CD4-positive, alpha-beta T cell treated with Interleukin-2 at 100 ng/mL for 4 hours (primary cell): Measurements from ENCODE around the gene TEX54.
"Not testable (repeated sequence)": the region's sequence is repeated elsewhere in the genome, so short reads cannot be mapped to it uniquely, and the experiment has no call there.

ENCODE experiments used
- DNase-seq: peaks from one replicate; pipeline ENCODE4 v3.0.0-alpha.2; 2020; ENCODE audit warnings: low spot score

The TEX54 gene

GRCh38 chr11:62855571-62856332, 23.1 kb upstream of the TEX54 start:
- DNase-seq: peak; percentile 99

GRCh38 chr11:62854825-62855570, 22.4 kb upstream of the TEX54 start:
- DNase-seq: no peak

DNA sequence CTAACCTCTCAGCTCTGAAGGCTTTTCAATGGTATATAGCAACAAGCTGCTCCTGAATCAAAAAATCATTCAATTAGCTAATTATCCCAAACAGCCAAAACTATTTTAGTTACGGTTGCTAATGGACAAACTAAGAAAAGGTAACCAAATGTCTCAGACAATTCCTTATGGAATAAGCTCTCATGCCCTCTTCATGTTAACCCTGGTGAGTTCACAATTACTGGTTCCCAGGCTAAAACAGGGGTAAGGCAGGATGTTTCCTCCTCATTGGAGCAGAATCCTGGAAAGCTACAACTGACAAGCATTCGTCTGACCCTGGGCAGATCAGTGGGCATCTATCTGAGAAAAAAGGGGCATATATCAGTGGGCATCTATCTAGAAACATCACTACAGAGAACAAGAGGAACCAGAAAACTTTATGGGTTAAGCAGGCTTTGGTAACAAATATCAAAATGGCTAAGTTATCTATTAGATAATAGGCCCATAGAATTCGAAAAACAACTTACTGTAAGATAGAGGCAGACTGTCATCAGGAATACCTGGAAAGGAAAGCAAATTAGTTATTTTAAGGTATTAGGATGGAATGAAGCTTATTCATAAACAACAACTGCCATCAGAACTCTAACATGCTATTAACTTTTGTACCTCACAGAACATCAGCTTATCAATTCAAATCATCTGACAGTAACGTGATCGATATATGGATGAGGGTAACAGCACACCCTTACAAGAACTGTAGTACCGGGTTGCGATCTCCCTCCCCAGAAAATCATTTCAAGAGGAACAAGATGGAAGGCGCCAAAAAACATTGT, 21.6 kb upstream of the TEX54 start:
- no peak for DNase-seq

DNA sequence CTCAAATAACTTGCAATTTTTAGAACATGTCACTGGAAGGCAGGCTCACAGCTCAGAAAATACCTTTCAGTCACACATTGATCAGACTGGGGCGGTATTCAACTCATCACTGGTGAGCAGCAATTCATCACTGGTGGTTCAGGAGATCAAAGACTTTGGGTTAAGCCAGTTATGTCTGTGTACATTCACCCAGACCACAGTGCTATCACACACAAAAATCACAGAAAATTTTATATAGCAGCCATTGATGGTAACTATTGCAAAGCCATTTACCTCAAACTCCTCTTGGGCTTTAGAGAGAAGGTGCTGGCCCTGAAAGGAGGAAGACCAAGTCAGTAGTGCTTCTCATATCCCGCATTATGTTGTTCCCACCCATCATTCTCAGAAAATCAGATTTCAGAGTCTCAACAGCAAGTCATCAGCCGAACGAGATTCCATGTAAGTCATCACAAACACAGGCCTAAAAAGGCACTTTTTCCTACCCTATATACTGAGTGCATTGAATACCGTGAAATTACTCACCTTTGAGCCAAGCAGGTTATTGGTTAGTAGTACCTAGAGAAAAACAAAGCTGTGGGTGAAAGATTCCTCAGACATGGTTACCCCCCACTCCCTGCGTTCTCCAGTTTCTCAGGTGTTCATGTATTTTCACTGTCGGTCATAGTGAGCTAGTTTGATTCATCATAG, 20.8 kb upstream of the TEX54 start:
- peak; percentile 71 for DNase-seq

GRCh38 chr11:62852523-62853188, 20.0 kb upstream of the TEX54 start:
- no peak for DNase-seq

- no peak for DNase-seq
Observed at GRCh38 chr11:62851807-62852522, 19.3 kb upstream of the TEX54 start.

- DNase-seq: no peak
Observed at GRCh38 chr11:62850911-62851806, 18.5 kb upstream of the TEX54 start.

DNA sequence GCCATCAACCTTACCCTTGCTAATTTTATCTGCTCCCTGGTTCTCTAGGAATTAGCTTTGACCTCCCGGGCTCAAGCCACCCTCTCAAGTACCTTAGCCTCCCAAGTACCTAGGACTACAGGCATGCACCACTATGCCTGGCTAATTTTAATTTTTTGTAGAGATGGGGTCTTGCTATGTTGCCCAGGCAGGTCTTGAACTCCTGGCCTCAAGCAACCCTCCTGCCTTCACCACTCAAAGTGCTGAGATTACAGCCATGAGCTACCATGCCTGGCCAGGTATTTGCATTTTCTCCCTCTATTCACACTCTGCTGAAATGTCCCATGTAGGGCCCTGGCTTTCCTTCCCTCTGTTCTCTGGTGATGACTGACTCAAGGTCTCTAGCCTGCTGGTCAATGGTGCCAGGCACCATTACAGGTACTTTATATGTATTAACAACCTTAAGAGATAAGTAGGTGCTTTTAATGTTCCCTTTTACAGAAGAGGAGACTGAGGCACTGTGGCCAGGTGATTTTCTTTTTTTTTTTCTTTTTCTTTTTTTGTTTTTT, 15.2 kb upstream of the TEX54 start:
- no peak for DNase-seq

DNA sequence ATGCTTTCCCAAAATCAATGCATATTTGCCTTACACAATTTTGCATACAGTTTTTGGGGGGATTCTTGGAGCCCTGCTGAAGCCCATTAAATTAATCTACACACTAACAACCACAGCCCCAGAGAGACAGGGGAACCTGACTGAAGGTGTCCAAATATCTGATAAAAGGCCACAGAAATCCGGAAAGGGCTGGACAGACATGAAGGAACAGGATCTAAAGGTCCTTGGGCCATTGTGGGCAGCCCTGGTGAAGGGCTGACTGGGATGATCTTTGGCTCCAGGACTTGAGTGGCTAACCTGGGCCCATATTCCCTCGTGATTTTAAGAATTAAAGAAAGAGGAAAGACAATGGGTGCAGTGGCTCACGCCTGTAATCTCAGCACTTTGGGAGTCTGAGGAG, 13.5 kb upstream of the TEX54 start:
- DNase-seq: no peak

DNA sequence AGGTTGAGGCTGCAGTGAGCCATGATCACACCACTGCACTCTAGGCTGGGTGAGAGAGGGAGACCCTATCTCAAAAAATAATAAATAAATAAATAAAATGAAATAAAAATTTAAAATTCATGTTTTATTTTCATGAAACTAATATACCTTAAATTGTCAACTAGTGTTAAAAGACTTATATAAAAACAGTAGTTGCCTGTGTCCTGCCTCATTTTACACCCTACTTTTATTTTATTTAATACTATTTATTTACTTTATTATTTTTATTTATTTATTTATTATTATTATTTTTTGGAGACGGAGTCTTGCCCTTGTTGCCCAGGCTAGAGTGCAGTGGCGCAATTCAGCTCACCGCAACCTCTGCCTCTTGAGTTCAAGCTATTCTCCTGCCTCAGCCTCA, 11.5 kb upstream of the TEX54 start:
- DNase-seq: no peak

- no peak for DNase-seq
Observed at GRCh38 chr11:62843466-62843865, 10.8 kb upstream of the TEX54 start.

DNA sequence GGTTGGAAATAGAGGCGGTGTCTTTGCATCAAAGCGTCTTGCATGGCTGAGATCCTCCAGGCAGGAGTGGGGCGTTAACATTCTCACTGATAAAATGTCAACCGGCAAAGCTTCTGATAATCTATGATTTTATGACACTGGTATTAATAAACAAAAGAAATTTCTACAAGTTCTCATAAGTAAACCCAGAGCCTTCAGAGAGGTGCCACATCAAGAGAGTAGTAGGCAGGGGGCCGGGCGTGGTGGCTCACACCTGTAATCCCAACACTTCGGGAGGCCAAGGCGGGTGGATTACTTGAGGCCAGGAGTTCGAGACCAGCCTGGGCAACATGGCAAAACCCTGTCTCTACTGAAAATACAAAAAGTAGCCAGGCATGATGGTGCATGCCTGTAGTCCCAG, 10.2 kb upstream of the TEX54 start:
- DNase-seq: not testable (repeated sequence)

- peak; percentile 17 for DNase-seq
Observed at GRCh38 chr11:62842171-62842741, 9.6 kb upstream of the TEX54 start.

DNA sequence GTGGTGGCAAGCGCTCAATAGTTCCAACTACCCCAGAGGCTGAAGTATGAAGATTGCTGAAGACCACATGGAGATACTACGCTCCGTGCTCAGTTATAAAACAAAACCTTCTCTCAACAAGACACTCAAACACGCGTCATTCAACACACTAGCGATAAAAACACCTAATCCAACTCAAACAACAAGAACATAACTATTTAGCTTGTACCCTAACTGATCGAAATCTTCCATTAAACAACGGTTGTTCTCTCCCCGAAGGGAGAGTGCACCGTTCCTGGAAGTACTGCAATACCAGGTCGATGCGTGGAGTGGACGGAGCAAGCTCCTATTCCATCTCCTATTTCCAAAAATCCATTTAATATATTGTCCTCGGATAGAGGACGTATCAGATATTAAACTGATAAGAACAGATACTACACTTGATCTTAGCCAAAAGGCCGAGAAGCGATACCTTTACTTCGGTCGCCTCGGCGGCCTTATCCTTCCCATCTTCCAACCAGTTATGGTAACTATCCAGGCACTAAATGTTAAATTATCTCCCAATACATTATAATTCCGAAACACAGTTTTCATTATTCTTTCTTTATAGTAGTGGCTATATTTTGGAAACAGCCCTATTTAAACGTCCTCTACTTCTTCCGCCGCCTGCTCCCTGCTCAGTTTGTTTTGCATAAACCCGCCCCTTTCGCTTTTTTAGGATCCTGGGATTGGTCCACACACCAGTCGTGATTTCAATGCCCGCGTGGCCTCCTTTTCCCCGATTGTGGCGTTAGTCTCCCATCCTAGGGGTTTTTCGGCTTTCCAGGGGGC, 8.9 kb upstream of the TEX54 start:
- peak; percentile 93 for DNase-seq

DNA sequence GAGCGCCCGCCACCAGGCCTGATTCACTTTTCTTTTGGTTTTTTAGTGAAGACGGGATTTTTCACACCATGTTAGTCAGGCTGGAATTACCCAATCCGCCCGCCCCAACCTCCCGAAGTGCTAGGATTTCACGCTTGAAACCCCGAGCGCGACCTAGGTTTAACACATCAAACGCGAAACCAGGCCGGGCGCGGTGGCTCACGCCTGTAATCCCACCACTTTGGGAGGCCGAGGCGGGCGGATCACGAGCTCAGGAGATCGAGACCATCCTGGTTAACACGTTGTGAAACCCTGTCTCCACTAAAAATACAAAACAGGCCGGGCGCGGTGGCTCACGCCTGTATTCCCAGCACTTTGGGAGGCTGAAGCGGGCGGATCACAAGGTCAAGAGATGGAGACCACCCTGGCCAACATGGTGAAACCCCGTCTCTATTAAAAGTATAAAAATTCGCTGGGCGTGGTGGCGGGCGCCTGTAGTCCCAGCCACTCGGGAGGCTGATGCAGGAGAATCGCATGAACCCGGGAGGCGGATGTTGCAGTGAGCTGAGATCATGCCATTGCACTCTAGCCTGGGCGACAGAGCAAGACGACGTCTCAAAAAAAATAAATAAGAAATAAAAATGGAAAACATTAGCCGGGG, 8.2 kb upstream of the TEX54 start:
- DNase-seq: peak; percentile 75

DNA sequence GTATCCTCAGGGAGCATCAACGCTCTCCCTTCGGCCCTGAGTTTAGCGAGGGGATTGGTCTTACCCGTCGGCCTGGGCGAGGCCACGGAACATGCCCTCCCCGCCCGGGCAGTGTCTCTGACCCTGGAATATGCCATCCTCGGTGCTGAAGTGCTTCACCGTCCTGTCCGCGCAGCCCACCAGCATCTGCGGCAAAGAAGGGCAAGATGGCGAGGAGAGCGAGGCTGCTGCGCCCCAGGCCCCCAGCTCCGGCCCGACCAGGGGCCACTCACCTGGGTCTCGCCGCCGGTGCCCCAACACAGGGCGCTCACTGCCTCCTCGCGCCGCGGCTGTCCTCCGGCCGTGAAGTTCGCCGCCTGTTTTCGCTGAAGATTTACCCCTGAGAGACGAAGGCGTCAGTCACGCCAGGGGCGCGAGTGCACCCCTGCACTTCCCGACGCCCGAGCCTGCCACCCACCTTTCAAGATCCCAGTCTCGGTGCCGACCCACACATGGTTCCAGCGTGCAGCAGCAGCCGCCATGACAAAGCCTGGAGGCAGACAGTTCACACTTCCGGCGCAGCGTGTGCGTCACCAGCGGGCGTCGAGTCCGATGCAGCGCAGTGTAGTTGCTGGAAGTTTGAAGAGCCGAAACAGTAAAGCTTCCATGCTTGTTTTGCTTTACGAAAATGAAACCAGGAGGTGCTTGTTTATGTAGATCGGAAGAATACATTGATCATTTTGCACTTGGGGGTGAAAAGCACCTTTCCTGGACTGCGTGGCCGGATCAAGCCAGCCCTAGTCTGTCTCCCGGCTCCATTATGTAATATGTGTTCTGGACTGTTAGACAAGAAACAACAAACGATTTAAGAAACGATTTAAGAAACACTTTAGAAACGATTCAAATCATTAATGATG, 6.7 kb upstream of the TEX54 start, which contains the start of gene WDR74:
Gene WDR74, minus strand, starts transcription at position 541 of the 896 bp plus-strand sequence. Its CDS starts 20 bp downstream, at position 521.
- DNase-seq: peak; percentile 94

- DNase-seq: no peak
Observed at GRCh38 chr11:62835336-62835735, 2.7 kb upstream of the TEX54 start.
